NCI-H146 (cell line): ENCODE measurements around the gene CSRP1.

Experiments used
- DNase-seq: peaks from one replicate; lab custom pipeline; 2025; lab: John Stamatoyannopoulos, UW

The CSRP1 gene

GRCh38 chr1:201506557-201507359 lies at the start of gene CSRP1:
CSRP1 (minus strand) TSS chr1:201507123; CDS start chr1:201496303, 10,820 bp downstream.
- peak; percentile 80 for DNase-seq

- DNase-seq, result no peak
Observed at GRCh38 chr1:201555593-201555945, 48.6 kb upstream of the CSRP1 start.

GRCh38 chr1:201554789-201555592 lies 48.1 kb upstream of the CSRP1 start:
- DNase-seq, result peak; percentile 70

GRCh38 chr1:201554190-201554600 lies 47.3 kb upstream of the CSRP1 start:
- no peak for DNase-seq

GRCh38 chr1:201553496-201554189 lies 46.7 kb upstream of the CSRP1 start:
- peak; percentile 62 for DNase-seq

- DNase-seq, result peak; percentile 62
Observed at GRCh38 chr1:201552941-201553351, 46.0 kb upstream of the CSRP1 start.

GRCh38 chr1:201551877-201552731 lies 45.2 kb upstream of the CSRP1 start:
- DNase-seq, result no peak

GRCh38 chr1:201551096-201551495 lies 44.2 kb upstream of the CSRP1 start:
- DNase-seq, result no peak

- DNase-seq, result peak; percentile 32
Observed at GRCh38 chr1:201549522-201549921, 42.6 kb upstream of the CSRP1 start.

GRCh38 chr1:201545851-201546492 lies 39.0 kb upstream of the CSRP1 start:
- peak; percentile 63 for DNase-seq

- no peak for DNase-seq
Observed at GRCh38 chr1:201544710-201545109, 37.8 kb upstream of the CSRP1 start.

GRCh38 chr1:201543871-201544642 lies 37.1 kb upstream of the CSRP1 start:
- no peak for DNase-seq

- DNase-seq, result no peak
Observed at GRCh38 chr1:201542309-201543035, 35.5 kb upstream of the CSRP1 start.

- peak; percentile 5 for DNase-seq
Observed at GRCh38 chr1:201540846-201541735, 34.2 kb upstream of the CSRP1 start.

GRCh38 chr1:201539561-201540431 lies 32.9 kb upstream of the CSRP1 start:
- peak; percentile 88 for DNase-seq

- DNase-seq, result peak; percentile 77
Observed at GRCh38 chr1:201538612-201539551, 32.0 kb upstream of the CSRP1 start, which contains the start of gene NAV1. NAV1 (plus strand) TSS chr1:201539127; CDS start chr1:201622885, 83,758 bp downstream.
